Measurements from ENCODE around the gene GRIK4.

DNA sequence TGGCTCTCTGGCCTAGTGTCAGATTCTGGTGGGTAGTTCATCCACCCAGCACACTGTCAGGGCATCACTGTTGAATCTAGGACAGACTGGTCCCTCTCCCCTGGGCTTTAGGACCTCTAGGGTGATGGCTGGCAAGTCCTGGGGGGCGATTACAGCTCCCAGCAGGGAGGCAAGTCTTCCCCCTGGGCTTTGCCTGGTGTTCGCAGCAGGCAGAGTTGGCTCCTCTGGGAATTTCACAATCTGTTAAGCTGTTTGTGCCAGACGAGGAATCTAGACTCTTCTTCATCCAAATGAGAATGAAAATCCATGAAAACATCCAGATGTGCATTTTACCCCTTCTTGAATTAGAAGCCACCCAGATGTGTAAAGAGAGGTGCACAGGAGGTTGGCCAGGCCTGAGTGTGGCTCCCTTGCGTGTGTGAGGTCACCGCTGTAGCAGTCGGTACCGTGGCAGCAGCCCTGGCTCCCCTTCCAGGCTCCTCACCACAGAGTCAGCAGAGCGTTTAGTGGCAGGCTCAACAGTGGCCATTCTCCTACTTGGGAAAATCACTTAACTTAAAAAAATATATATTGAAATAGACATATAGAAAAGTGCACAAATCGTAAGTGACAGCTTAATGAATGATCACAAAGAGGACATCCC lies 412.4 kb downstream of the GRIK4 start:
- TF ChIP-seq, protein P1, sequence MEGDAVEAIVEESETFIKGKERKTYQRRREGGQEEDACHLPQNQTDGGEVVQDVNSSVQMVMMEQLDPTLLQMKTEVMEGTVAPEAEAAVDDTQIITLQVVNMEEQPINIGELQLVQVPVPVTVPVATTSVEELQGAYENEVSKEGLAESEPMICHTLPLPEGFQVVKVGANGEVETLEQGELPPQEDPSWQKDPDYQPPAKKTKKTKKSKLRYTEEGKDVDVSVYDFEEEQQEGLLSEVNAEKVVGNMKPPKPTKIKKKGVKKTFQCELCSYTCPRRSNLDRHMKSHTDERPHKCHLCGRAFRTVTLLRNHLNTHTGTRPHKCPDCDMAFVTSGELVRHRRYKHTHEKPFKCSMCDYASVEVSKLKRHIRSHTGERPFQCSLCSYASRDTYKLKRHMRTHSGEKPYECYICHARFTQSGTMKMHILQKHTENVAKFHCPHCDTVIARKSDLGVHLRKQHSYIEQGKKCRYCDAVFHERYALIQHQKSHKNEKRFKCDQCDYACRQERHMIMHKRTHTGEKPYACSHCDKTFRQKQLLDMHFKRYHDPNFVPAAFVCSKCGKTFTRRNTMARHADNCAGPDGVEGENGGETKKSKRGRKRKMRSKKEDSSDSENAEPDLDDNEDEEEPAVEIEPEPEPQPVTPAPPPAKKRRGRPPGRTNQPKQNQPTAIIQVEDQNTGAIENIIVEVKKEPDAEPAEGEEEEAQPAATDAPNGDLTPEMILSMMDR (IDR thresholded peaks at IDR 0.05), result no peak
- no peak for TF ChIP-seq POLR2A (IDR thresholded peaks at IDR 0.05)
